ENCODE results near the gene CAV3. TPM values are rescaled to one million over a fixed set of nuclear protein-coding genes. Genes with fewer than 3 reads are reported as not detected.
"Not testable (repeated sequence)": the region's sequence is repeated elsewhere in the genome, so short reads cannot be mapped to it uniquely, and the experiment has no call there.

CAV3 gene
- not detected for total RNA-seq

DNA sequence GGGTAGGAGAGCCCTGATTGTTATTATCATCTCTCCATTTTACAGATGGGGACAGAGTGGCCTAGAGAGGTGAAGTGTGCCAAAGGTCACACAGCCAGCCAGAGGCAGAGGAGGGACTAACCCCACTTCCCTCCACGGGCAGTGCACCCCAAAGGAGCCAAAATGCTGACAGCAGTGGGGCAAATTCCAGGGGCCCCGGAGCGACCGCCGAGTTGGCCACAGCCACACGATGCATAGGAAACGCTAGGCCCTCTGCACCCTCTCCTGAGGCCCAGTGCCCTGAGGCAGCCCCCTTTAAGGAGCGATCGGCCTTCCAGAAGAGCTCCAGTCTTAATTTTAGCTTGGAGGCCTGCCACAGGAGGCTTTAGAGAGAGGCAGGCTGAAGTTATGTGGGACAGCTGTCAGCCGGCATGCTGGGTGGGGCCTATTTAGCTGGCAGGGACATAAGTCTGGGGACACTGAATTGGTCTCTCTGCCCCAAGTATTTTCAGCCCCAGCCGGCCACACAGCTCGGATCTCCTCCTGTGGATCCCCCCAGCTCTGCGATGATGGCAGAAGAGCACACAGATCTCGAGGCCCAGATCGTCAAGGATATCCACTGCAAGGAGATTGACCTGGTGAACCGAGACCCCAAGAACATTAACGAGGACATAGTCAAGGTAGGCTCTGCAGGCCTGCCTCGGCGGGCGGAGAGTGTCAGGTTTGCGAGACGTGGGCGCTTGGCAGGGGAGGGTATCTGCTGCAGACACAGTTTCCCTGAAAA lies at the start of gene CAV3:
CAV3 (plus strand) TSS at position 471 of the 763 bp plus-strand sequence; CDS start at position 546, 75 bp downstream.
- Histone ChIP-seq H3K36me3 (replicated peaks in 1 of 2; ENCODE audit: insufficient read depth in 1 of 2, low read depth in 2 of 2) (no peaks in the 10 kb centered on the region), H3K9me3 (no peaks in the 10 kb centered on the region), H3K27me3 (no peaks in the 10 kb centered on the region), H3K27ac (no peak within 1 kb of the TSS), H3K4me1 (no peaks in the 10 kb centered on the region), H3K4me3 (no peak within 1 kb of the TSS)
- DNase-seq (no peak), ATAC-seq (no peak)
- intact Hi-C loops (cut with DNase I): no loop called here
- WGBS, 2 donors: 70 to 73% methylated on average over 16 to 20 of the region's 23 CpGs
- TF ChIP-seq, protein P1, sequence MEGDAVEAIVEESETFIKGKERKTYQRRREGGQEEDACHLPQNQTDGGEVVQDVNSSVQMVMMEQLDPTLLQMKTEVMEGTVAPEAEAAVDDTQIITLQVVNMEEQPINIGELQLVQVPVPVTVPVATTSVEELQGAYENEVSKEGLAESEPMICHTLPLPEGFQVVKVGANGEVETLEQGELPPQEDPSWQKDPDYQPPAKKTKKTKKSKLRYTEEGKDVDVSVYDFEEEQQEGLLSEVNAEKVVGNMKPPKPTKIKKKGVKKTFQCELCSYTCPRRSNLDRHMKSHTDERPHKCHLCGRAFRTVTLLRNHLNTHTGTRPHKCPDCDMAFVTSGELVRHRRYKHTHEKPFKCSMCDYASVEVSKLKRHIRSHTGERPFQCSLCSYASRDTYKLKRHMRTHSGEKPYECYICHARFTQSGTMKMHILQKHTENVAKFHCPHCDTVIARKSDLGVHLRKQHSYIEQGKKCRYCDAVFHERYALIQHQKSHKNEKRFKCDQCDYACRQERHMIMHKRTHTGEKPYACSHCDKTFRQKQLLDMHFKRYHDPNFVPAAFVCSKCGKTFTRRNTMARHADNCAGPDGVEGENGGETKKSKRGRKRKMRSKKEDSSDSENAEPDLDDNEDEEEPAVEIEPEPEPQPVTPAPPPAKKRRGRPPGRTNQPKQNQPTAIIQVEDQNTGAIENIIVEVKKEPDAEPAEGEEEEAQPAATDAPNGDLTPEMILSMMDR (IDR thresholded peaks at IDR 0.05): no peak
- TF ChIP-seq POLR2A (IDR thresholded peaks at IDR 0.05): no peak

DNA sequence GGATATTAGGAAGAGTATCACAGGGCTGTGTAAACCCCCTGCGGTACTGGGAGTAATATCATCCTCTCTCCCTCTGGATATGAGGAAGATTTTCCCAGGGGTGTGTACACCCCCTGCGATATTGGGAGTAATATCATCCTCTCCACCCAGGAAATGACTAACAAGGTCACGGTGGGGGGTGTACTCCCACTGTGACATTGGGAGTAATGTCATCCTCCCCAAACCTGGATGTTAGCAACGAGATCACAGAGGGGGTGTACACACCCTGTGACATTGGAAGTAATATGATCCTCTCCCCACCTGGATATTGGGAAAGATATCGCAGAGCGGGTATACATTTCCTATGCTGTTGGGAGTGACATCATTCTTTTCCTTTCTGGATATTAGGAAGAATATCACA lies 48.6 kb upstream of the CAV3 start:
- DNase-seq; ATAC-seq; H3K9me3 ChIP-seq; H3K4me3 ChIP-seq; intact Hi-C loops (cut with DNase I); H3K36me3 ChIP-seq (replicated peaks in 1 of 2; ENCODE audit: insufficient read depth in 1 of 2, low read depth in 2 of 2); H3K27me3 ChIP-seq; H3K4me1 ChIP-seq; H3K27ac ChIP-seq: not testable (repeated sequence)
- WGBS, 2 donors: 86 to 87% methylated on average over 6 of the region's 6 CpGs

DNA sequence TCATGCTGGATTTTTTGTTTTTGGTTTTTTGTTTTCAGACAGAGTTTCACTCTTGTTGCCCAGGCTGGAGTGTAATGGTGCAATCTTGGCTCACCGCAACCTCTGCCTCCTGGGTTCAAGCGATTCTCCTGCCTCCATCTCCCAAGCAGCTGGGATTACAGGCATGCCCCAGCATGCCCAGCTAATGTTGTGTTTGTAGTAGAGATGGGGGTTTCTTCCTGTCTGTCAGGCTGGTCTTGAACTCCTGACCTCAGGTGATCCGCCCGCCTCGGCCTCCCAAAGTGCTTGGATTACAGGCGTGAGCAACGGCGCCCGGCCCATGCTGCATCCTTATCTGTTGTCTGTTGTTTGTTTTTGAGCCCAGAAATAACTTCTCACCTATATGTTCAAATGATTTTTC lies 42.3 kb upstream of the CAV3 start:
- H3K27me3 ChIP-seq; DNase-seq; H3K9me3 ChIP-seq; H3K36me3 ChIP-seq (replicated peaks in 1 of 2; ENCODE audit: insufficient read depth in 1 of 2, low read depth in 2 of 2); ATAC-seq; intact Hi-C loops (cut with DNase I); H3K4me1 ChIP-seq; H3K4me3 ChIP-seq; H3K27ac ChIP-seq: not testable (repeated sequence)
- WGBS, 2 donors: 88 to 90% methylated on average over 9 of the region's 9 CpGs

DNA sequence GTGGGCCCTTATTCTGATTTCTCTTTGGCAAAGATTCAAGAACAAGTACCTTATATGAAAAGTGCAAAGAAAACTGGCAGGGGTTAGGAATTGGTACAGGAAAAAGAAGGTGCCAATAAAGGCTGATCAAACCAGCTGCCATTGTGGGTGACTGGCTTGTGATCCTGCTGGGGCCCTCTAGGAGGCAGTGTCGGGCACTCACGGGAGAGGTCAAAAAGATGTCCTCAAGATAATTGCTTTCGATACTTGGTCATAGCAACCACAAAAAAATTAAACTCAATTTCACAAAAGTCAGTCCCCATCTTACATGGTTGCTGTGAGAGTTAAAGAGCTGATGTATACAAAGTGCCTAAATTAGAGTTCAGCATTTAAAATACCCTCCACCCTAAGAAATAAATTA lies 31.0 kb upstream of the CAV3 start:
- TF ChIP-seq POLR2A (IDR thresholded peaks at IDR 0.05): no peak
- TF ChIP-seq, protein P1 (IDR thresholded peaks at IDR 0.05): no peak
- no peaks in the 10 kb centered on the region for H3K27me3 ChIP-seq
- no peaks in the 10 kb centered on the region for H3K36me3 ChIP-seq (replicated peaks in 1 of 2; ENCODE audit: insufficient read depth in 1 of 2, low read depth in 2 of 2)
- ATAC-seq (no peak), DNase-seq (no peak)
- intact Hi-C loops (cut with DNase I): no loop called here
- WGBS, 2 donors: 34 to 35% methylated on average over 3 of the region's 3 CpGs
- no peaks in the 10 kb centered on the region for H3K4me1 ChIP-seq
- H3K9me3 ChIP-seq: peaks cover 0 to 6% (median 0%) of the 10 kb centered on the region in 3 donors
- H3K27ac ChIP-seq: no peak overlapping the region
- no peak overlapping the region for H3K4me3 ChIP-seq

DNA sequence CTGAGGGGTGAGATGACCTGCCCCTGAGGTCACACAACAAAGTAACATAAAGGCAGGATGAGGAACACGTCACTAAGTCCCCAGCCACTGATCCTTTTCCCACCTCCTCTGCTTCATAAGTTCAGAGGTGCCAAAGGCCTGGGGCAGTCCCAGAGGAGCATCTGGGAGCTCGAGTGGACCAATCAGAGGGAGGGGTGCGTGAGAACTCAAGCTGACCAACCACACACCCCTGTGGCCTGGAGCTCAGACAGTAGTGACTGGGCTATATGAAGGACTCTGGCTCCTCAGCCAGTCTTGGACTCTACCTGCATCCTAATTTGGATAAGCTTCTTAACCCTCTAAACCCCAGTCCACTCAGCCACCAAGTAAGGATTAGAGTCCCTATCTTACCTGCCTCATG lies 28.0 kb upstream of the CAV3 start:
- intact Hi-C loops (cut with DNase I): no loop called here
- DNase-seq (no peak), ATAC-seq (no peak)
- Histone ChIP-seq H3K36me3 (replicated peaks in 1 of 2; ENCODE audit: insufficient read depth in 1 of 2, low read depth in 2 of 2) (no peaks in the 10 kb centered on the region), H3K4me3 (no peak overlapping the region), H3K27me3 (no peaks in the 10 kb centered on the region), H3K9me3 (peaks cover 0 to 6% (median 0%) of the 10 kb centered on the region in 3 donors), H3K4me1 (peaks cover 5% of the 10 kb centered on the region), H3K27ac (no peak overlapping the region)
- no peak for TF ChIP-seq POLR2A (IDR thresholded peaks at IDR 0.05)
- TF ChIP-seq, protein P1 (IDR thresholded peaks at IDR 0.05): no peak
- 73 to 74% methylated on average over 3 of the region's 3 CpGs for WGBS, 2 donors

DNA sequence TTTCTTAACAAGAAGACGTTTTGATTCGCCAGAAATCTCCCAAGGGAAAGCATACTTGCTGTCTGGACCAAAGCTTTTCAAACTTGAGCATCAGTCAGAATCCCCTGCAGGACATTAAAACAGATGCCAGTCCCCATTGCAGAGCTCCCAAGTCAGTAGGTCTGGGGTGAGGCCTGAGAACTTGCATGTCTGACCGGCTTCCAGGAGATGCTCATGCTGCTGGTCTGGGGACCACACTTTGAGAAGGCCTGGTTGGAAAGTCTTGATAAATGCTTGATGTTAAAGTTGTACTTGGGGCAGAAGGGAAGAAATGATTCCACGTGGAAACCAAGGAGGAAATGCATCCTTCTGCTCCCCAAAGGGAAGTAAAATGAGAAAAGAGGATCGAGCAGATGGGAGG lies 24.3 kb upstream of the CAV3 start:
- no peak for TF ChIP-seq POLR2A (IDR thresholded peaks at IDR 0.05)
- TF ChIP-seq, protein P1 (IDR thresholded peaks at IDR 0.05): no peak
- intact Hi-C loops (cut with DNase I): no loop called here
- ATAC-seq: no peak
- 56 to 73% methylated on average over 5 of the region's 5 CpGs for WGBS, 2 donors
- Histone ChIP-seq H3K9me3 (peaks cover 0 to 6% (median 0%) of the 10 kb centered on the region in 3 donors), H3K4me3 (no peak overlapping the region), H3K4me1 (peaks cover 5% of the 10 kb centered on the region), H3K27me3 (no peaks in the 10 kb centered on the region), H3K27ac (no peak overlapping the region), H3K36me3 (replicated peaks in 1 of 2; ENCODE audit: insufficient read depth in 1 of 2, low read depth in 2 of 2) (no peaks in the 10 kb centered on the region)
- no peak for DNase-seq

Measured in body of pancreas (tissue), 4 donors.